ENCODE results near the gene KRT16. TPM values are rescaled to one million over a fixed set of nuclear protein-coding genes. Genes with fewer than 3 reads are reported as not detected.

Gene KRT16
- total RNA-seq, 1 experiment from 2014 or later: 0.61 TPM

DNA sequence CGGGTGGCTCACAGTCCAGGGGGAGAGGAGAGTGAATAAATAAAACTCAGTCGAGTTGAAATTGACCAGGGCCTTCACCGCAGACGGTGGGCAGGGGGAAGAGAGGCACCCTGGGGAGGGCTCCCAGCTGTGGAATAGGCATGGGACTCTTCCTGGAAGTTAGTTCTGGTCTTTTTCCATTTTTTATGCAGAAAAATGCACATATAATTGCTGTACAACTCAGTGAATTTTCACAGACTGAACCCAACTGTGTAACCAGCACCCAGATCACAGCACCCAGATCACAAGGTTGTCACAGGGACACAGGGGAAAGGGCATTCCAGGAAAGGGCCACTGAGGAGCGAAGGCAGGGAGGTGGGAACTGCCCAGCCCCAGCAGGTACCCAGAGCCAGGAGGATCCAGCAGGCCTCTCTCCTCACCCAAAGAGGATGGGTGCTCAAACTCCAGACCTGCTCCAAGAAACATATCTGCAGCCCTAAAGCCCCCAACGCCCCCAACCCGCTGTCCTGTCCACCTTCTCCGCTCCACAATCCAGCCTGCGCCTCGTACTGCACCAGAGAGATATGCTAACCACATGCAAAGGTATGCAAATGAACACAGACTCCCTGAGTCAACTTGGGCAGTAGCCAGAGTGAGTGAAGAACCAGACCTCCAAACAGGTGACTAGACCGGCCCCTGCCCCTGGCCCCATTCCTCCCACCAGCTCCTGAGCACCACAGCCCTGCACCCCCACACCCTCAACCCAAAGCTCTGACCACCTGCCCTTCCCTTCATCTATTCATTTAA is 47.1 kb upstream of the KRT16 start:
- POLR2A ChIA-PET: no interaction called here
- Histone ChIP-seq H3K27me3 (ENCODE audit: insufficient read depth, low read length) (no peaks in the 10 kb centered on the region), H4K20me1 (ENCODE audit: insufficient read depth) (no peaks in the 10 kb centered on the region), H3K79me2 (ENCODE audit: insufficient read depth, low read length) (no peaks in the 10 kb centered on the region), H3K4me1 (ENCODE audit: control insufficient read depth in 1 of 2, insufficient read depth in 2 of 2, low read length in 2 of 2) (peaks cover 12 to 61% of the 10 kb centered on the region in 2 experiments), H3K4me3 (replicated peaks in 1 of 2; ENCODE audit: low read depth in 1 of 2, low read length in 2 of 2) (no peak overlapping the region), H3K9me2 (ENCODE audit: insufficient read depth) (no peaks in the 10 kb centered on the region), H3K9ac (ENCODE audit: low read length) (no peak overlapping the region), H3K9me3 (ENCODE audit: control insufficient read depth in 1 of 2, insufficient read depth in 1 of 2, low read depth in 1 of 2, low read length in 2 of 2) (no peaks in the 10 kb centered on the region), H3K4me2 (ENCODE audit: low read length) (no peak overlapping the region), H2AFZ (ENCODE audit: low read depth, low read length, poor library complexity, severe bottlenecking) (no peak overlapping the region), H3K27ac (ENCODE audit: low read depth, low read length) (no peak overlapping the region), H3K36me3 (ENCODE audit: control insufficient read depth in 1 of 2, insufficient read depth in 2 of 2, low read length in 2 of 2) (no peaks in the 10 kb centered on the region)
- no peak for ATAC-seq
- CTCF ChIA-PET: interaction anchor here (7.4 to 8.7 kb wide), 2 partner anchors 9 to 110 kb away, joined by 203 to 217 read pairs; no protein-coding TSS in a partner anchor
- RAD21 ChIA-PET (ENCODE audit: low non-redundant PET in 1 of 2, low total read pairs in 2 of 2, uncharacterized antibody in 2 of 2, unreplicated experiment in 2 of 2): interaction anchor here in 1 of 2 experiments (1.4 kb wide), 1 partner anchor 110 kb away, joined by 5 read pairs; no protein-coding TSS in a partner anchor
- TF ChIP-seq TCF7L2 (IDR thresholded peaks at IDR 0.05; ENCODE audit: borderline replicate concordance, extremely low read depth, insufficient read depth, insufficient read length) (no peak), CEBPB (IDR thresholded peaks at IDR 0.05; ENCODE audit: low read depth) (no peak), SP1 (IDR thresholded peaks at IDR 0.05; ENCODE audit: low read depth) (no peak), POLR2AphosphoS5 (IDR thresholded peaks at IDR 0.05; ENCODE audit: low read depth, low read length) (no peak), ZNF274 (IDR thresholded peaks at IDR 0.05; ENCODE audit: low read depth, low read length) (no peak), FOSL1 (IDR thresholded peaks at IDR 0.05; ENCODE audit: low read depth) (no peak), CBX3 (IDR thresholded peaks at IDR 0.05; ENCODE audit: low read depth) (no peak), EZH2phosphoT487 (IDR thresholded peaks at IDR 0.05; ENCODE audit: borderline replicate concordance) (no peak), ZBTB33 (IDR thresholded peaks at IDR 0.05; ENCODE audit: extremely low read depth, insufficient replicate concordance, low read length) (no peak), EGR1 (IDR thresholded peaks at IDR 0.05; ENCODE audit: low read depth) (no peak), YY1 (IDR thresholded peaks at IDR 0.05; ENCODE audit: extremely low read depth, insufficient replicate concordance, low read depth, low read length) (no peak), POLR2A (IDR thresholded peaks at IDR 0.05; ENCODE audit: borderline replicate concordance, extremely low read depth, insufficient read depth, insufficient read length) (no peak), ELF1 (IDR thresholded peaks at IDR 0.05; ENCODE audit: borderline replicate concordance, low read depth) (no peak)
- no peak for DNase-seq (ENCODE audit: low read depth, low spot score)
- intact Hi-C loops (cut with micrococcal nuclease): no loop called here
- no TSS peak for BruUV-seq (replicated peaks)
